UCSD-AML1 (cell line): Measurements from ENCODE around the gene ACYP2.
A peak's percentile ranks its signal among the peaks of the same experiment; 100 is the strongest.
"Not testable (repeated sequence)": the region's sequence is repeated elsewhere in the genome, so short reads cannot be mapped to it uniquely, and the experiment has no call there.

ENCODE experiments used
- DNase-seq: peaks from one replicate; lab custom pipeline; 2025; ENCODE audit not compliant: unreplicated experiment; lab: John Stamatoyannopoulos, UW

ACYP2 gene

DNA sequence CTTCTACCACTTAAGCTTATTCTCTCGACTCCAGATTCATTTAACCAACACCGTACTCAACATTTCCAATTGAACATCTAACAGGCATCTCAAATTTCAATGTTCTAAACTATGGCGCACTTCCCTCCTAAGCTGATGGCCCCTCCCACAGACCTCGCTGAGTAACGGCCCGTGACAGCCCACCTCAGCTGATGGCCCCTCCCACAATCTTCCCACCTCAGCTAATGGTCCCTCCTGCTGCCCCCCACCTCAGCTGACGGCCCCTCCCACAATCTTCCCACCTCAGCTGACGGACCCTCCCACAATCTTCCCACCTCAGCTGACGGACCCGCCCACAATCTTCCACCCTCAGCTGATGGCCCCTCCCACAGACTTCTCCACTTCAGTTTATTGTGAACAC, 197.7 kb downstream of the ACYP2 start:
- DNase-seq: no peak

DNA sequence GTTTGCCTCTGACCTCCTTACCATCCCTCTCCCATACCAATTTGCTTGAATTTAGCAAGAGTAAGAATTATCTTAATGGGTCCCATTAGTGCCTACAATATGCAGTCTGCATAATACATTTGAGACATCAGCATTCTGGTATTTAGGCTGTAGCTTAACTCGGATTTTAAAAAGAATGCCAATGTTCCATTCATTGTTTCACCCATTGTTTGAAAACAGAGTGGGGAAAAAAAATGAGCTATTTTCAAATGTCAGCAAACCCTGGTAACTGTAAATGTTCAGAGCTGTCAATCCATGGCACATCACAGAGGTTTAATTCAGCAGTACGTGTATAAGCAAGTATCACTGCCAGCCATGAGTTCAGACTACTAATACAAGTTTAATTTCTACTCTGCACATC, 202.6 kb downstream of the ACYP2 start:
- no peak for DNase-seq

DNA sequence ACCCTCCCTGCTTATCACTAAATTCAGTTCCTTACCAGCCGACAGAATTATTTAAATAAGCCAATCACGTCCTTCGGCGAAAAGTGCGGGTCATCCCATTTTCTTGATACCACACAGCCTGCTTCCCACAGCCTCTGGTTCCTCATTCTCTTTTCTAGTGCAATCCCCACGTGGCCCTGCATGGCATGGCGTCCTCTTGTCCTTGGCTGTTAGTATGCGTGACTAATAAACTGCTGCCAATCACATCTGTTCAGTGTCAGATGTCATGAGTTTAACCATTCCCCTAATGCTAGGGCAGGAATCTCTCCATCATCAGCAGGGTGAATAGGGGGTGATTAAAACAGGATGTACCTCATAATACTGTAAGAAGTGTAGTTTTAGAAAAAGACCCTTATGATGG, 203.4 kb downstream of the ACYP2 start:
- DNase-seq: no peak

DNA sequence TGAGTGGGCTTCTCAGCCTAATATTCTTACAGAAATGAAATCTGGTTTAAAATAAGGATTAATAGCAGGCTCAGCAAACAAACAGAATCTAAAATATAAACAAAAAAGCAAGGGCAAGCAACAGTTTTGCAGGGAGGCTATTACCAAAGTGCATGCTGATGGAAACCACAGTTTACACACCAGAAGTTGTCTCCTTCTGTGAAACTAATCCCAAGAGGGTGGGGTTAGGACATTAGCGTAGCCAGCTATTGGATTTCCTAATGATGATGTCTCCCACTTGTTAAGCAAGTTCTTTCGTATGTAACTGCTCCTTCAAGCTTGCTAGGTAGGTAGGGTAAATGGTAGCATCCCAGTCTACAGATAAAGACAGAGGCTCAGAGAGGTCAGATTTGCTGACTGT, 205.6 kb downstream of the ACYP2 start:
- no peak for DNase-seq

DNA sequence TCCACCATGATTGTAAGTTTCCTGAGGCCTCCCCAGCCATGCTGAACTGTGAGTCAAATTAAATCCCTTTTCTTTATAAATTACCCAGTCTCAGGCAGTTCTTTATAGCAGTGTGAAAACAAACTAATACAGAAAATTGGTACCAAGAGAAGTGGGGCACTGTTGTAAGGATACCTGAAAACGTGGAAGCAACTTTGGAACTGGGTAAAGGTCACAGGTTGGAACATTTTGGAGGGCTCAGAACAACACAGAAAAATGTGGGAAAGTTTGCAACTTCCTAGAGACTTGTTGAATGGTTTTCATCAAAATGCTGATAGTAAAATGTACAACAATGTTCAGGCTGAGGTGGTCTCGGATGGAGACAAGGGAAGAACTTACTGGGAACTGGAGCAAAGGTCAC, 209.1 kb downstream of the ACYP2 start:
- DNase-seq: not testable (repeated sequence)

DNA sequence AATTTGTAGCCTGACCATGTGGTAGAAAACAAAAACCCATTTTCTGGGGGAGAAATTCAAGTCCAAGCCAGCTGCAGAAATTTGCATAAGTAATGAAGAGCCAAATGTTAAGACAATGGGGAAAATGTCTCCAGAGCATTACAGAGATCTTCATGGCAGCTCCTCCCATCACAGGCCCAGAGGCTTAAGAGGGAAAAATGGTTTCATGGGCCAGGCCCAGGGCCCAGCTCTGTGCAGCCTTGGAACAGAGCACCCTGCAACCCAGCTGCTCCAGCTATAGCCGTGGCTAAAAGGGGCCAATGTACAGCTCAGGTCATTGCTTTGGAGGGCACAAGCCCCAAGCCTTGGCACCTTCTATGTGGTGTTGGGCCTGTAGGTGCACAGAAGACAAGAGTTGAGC, 209.7 kb downstream of the ACYP2 start:
- DNase-seq: no peak

DNA sequence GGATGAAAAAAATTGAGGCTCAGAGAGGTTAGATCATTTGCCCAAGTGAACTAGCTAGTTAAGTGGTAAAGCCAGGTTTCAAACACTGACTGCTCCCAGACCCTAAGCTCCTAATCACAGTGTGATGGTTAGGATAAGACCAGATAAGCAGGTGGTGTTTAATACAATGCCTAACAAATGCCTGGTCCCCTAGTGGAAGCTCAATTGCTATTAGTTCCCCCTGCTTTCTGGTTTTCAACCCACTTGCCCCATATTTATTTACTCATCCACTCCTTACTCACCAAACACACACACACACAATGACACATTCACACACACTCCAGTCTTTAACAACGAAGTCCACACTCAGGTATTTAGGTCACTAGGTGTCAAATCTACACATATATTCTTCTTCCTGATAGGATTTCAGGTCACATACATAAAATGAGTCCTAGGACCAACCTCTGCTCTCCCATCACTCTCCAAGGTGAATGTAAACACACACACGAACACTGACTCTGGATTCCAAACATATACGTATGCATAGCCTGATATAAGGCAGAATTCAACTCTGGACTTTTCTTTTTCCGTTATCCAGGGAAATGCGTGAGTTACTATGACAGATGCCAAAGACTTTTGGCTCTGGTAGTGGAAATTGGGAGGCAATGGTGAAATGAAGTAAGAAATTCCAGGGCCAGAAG, 214.2 kb downstream of the ACYP2 start:
- no peak for DNase-seq

DNA sequence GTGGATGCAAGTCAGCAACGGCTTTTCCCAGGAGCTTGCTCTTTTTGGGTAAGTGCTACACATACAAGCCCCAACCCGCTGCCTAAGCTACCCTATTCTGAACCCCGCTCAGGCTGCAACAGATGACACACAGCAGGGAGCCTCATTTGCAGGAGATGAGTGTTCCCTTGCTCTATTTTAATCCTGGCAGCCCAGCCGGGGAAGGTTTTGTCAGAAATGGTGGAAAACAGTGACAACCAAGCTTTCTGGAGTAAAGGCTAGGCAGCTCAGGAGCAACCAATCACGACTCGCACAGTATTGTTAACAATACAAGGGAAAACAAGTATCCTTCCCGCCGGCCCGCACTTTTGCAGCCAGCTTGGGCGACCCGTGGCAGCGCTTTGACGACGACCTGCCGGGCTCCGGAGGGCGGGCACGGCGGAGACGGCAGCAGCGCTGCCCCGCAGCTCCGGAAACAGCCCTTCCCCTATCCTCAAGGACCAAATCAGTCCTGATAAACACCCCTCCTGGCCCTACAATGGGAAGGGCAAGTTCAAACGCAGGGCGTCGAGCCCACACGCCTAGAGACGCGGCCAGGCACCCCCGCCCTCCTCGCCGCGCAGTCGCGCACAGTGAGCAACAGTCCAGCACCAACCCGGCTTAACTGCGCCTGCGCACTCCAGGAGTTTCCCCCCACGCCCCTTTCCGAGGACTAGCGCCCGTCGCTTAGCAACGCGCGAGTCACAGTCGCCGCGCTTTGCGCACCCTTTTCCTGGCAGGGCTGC, 214.9 kb downstream of the ACYP2 start:
- peak; percentile 93 for DNase-seq

DNA sequence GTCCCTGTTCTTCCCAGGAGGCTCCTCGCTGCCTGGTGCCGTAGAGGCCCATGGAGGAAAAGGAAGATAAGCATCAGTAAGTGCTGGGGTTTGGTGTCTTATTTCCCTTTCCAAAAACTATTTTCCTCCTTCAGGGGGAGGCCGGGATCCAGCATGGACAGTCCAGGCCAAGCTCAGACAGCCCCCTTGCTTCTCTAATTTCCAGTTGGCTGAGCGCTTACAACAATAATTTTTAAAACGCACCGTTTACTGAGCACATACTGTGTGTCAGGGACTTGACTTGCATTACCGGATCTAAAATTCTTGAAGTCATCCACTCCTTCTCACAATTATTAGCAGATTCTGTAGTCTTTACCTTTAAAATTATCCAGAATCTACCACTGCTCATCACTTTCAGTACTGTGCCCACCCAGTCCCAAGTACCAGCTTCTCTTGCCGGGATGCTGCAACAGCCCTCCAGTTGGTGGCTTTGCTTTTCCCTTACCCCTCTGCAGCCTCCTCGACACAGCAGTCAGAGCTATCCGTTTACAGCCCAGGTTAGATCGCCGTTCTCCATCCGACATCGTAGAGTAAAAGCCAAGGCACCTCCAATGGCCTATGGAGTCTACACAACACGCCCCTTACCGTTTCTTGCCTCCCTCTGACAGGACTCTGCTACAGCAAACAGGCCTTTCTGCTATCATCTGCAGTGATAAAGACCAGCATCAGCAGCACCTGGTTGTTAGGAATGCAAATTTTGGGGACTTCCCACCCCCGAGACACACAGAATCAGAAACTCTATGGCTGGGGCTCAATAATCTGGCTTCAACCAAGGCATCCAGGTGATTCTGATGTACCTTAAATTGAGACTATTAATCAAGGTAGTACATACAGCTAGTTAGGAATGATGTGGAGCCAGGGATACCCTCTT, 215.8 kb downstream of the ACYP2 start:
- no peak for DNase-seq

DNA sequence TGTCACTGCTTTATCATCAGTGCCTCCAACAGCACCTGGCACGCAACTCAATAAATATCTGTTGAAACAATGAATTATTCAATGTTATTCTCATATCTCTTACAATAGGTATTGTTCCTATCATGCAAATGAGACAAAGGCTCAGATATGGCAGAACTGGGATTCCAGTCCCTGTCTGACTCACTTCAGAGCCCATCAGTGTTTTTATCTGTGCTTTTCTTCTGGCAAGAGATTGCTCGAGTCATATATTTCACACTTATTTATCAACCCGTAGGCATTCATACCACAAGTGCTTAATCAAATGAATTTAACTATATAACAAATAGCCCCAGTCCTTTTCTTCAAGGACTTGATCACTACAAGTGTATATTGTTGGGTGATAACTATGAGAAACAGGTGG, 217.0 kb downstream of the ACYP2 start:
- DNase-seq: no peak

DNA sequence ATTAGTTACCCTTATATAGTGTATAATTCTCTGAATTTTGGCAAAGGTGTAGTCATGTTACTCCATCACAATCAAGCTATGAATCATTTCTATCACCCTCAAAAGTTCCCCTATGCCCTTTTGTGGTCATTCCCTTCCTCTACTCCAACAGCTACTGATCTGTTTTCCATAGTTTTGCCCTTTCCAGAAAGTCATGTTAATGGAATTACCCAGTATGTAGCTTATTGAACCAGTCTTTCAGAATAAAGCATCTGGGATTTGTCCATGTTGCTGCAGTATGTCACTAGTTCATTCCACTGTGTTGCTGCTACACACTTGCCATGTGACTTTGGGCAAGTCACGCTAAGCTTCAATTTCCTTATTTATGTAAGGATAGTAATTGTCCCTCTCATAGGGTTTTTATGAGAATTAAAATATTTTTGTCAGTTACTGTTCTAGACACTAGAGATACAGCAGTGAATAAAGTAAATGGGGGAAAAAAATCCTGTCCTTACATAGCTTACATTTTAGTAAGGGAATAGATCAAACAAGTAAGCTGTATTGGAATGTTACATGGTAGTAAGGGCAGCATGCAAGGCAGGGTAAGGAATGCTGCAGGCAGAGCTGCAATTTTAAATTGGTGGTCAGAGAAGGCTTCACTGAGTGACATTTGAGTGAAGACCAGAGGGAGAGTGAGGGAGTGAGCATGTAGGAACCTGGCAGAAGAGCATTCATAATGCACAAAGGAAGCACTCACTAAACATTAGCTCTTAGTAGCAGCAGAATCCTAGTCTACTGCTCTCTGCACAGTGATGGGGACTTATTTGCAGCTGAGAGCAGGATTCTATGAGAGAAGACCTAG, 220.9 kb downstream of the ACYP2 start:
- no peak for DNase-seq

DNA sequence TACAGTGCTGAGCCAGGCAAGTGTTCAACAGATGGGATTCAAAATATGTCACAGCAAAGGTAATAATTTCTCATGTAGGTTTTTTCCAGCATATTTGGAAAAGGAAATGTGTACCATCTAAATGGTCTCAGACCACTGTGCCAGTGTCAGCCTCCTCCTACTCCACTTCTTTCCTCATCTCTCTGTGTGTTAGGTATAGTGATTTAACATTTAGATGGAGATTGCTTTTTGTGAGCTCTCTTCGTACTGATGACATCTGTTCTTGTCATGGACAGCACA, 221.5 kb downstream of the ACYP2 start:
- no peak for DNase-seq

DNA sequence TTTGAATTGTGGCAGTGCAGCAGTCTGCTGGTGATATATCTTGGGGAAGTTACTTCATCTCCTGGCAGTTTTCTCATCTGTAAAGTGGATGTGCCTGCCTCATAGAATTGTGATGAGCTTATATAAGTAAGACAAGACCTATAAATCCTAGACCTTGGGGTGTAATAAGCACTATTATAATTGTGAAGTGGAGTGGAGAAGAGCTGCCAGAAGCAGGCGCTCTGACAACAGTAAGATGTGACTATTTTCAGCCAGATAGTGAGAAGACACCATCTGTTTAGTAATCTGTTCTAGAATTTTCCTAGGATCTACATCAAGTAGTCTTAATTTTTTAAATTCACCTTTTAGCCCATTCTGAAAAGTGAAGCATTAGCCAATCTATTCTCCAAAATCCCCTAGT, 226.2 kb downstream of the ACYP2 start:
- DNase-seq: no peak

DNA sequence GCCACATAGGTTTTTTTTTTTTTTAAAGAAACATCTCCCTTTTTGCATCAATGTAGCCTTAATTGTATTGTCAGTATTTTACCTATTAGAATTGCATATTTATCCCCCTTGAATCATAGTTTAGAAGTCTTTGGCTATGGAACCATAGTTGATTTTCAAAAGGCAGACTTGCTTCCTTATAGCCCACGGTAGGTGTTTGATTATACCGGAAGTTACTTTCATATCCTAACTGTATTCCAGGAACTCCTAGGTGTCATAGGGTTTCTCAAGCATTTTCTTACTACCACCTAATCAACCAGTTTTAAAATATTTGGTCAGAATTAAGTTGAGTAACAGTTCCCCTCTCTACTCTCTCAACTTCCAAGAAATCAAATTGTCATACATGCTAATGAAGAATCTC, 227.2 kb downstream of the ACYP2 start:
- no peak for DNase-seq

DNA sequence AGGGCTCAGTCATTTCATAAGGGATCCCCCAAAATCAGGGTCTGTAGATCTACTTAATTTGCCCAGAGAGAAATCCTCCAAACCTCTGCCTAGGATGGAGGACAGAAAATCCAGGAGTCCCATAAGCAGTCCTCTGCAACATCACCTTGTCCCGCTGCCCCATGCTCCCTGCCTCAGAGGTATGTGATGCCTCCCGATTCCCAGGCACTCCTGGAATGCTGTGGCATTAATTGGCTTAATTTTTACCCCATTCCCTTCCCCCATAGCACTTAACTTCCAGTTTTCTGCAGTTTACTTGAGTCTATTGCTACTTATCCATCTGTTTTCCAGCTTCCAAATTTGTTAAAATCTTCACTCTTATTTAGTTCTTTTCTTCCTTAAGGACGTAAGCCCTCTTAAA, 232.2 kb downstream of the ACYP2 start:
- DNase-seq: no peak

DNA sequence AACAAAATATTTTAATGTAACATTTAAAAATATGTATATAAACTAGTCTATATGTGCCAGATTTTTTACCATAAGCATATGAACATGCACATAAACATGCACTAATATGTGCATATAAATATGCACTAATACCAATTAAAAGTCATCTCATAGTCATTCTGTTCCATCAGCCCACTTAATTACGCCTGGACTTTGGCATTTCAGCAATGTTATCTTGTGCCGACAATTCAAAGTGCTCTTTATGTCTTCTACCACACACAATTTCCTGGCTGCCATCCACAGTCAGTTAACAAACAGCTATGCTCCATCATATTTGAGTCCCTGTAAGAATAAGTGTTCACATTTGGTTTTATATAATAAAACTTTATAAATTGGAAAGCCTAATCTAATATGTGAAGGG, 233.2 kb downstream of the ACYP2 start:
- DNase-seq: no peak

DNA sequence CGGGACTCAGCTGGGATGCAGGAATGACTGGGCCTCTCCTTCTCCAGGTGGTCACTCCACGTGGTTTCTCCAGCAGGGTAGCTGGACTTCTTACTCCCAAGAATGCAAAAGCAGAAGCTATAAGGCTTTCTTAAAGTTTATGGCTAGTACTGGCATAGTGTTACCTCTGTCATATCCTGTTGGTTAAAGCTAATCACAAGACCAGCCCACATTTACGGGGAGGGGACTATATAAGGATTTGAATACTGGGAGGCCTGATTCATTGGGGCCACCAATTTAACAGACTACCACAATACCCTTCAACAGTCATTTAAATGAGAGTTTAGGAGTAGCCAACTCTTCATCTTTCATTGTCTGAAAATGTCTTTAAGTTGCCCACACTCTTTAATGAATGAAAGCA, 235.0 kb downstream of the ACYP2 start:
- no peak for DNase-seq

DNA sequence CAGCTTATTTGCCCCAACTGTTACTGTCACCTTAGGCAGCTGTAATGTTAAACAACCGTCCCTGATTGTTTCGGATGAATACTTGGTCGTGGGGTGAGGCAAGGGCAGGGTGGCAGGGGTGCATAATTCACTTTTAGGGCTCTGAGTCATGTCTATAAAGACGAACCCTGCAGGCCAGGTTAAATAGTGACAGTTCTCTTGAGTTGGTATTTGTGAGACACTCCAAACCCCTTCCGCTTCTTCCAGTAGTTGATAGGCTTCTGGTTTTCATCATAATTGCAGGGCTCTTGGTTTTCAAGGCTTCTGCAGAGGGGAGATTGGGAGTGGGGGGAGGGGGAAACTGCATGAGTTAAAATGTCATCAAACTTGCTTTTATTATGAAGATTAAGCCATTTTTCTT, 237.8 kb downstream of the ACYP2 start:
- no peak for DNase-seq
